Measurements from ENCODE around the gene TSPAN14.

TSPAN14 gene

GRCh38 chr10:80553436-80553835 is 99.3 kb downstream of the TSPAN14 start:
- no peak for DNase-seq

- no peak for DNase-seq
Observed at GRCh38 chr10:80554050-80554449, 99.9 kb downstream of the TSPAN14 start.

GRCh38 chr10:80555415-80555814 is 101.3 kb downstream of the TSPAN14 start:
- no peak for DNase-seq

- DNase-seq = no peak
Observed at GRCh38 chr10:80561950-80562349, 107.8 kb downstream of the TSPAN14 start.

GRCh38 chr10:80567292-80567691 is 113.2 kb downstream of the TSPAN14 start:
- DNase-seq = no peak

- no peak for DNase-seq
Observed at GRCh38 chr10:80569131-80569895, 115.2 kb downstream of the TSPAN14 start.

- DNase-seq = no peak
Observed at GRCh38 chr10:80571352-80571751, 117.2 kb downstream of the TSPAN14 start.

GRCh38 chr10:80579181-80579763 is 125.2 kb downstream of the TSPAN14 start:
- no peak for DNase-seq

GRCh38 chr10:80579849-80580637 is 125.9 kb downstream of the TSPAN14 start:
- DNase-seq = no peak

GRCh38 chr10:80580638-80581468 is 126.7 kb downstream of the TSPAN14 start:
- no peak for DNase-seq

- DNase-seq = no peak
Observed at GRCh38 chr10:80581469-80581835, 127.3 kb downstream of the TSPAN14 start.

GRCh38 chr10:80582286-80582960 is 128.3 kb downstream of the TSPAN14 start:
- DNase-seq = no peak
